Tibial nerve (tissue), 3 donors: ENCODE results near the gene MYB.

Source experiments
- CTCF ChIP-seq, 5 experiments: fragments of 200-600 bp in 3 of 5; fragments of 450-650 bp in 2 of 5; sonication (generic) in 3 of 5; IDR thresholded peaks; one replicate each; pipeline ENCODE4 v1.5.1; 2016 to 2019; ENCODE audit warnings: antibody characterized with exemption in 5 of 5, mild to moderate bottlenecking in 3 of 5, moderate library complexity in 2 of 5
- POLR2A ChIP-seq, 2 donors: fragments of 450-650 bp; IDR thresholded peaks; one replicate each; pipeline ENCODE4 v1.6.1; 2017; ENCODE audit warnings: antibody characterized with exemption in 2 of 2, mild to moderate bottlenecking in 2 of 2, moderate library complexity in 2 of 2

DNA sequence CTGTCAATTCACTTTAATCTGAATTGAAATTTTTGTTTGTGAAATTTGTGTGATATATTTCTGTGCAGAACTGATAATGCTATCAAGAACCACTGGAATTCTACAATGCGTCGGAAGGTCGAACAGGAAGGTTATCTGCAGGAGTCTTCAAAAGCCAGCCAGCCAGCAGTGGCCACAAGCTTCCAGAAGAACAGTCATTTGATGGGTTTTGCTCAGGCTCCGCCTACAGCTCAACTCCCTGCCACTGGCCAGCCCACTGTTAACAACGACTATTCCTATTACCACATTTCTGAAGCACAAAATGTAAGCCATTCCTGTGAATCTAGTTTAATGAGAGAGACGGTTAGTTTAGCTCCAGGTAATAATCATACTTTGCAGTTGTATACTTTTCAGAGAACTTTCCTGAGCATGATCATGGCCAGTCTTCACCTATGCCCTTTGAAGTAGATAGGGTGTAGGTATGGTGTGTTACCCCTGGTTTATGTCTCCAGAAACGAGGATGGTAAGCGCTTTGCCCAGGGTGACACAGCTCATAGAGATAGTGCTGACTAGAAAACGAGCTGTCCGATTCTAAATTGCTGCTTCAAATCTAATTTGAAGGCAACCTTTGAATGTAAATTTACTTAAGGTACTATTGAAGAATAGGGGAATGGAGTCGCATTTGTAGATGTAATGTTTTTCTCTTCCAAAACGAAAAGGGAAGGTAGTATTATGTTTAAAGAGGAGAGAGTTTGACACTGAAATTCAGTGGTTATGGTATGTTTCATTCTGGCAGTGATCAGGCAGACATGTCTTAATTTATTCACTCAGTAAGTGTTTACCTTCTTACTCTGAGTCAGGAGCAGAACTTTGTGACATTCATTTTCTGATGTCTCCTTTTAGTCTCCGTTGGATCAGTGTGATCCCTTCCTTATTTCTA is 11.4 kb downstream of the MYB start:
- TF ChIP-seq CTCF (IDR thresholded peaks at IDR 0.05) (no peak), POLR2A (IDR thresholded peaks at IDR 0.05) (no peak)
